IMR-90 (cell line): ENCODE results near the gene NDUFAF8. TPM values are rescaled to one million over a fixed set of nuclear protein-coding genes. Genes with fewer than 3 reads are reported as not detected.

Experiments used
- ATAC-seq: fragments of 200-7000 bp; cut with Tn5 transposase; 2 replicates; pipeline ENCODE4 v1.9.1; 2020; ENCODE audit warnings: low read depth, mild to moderate bottlenecking, moderate library complexity
- BruUV-seq: library from RNA; stranded (reverse); fragments of 400-500 nt; replicated peaks from 2 replicates; lab custom pipeline; 2021; lab: Mats Ljungman, UMichigan
- CTCF ChIA-PET: fragments of 300-600 bp; formaldehyde crosslinking; extraction: SDS; loops from one replicate; lab custom pipeline; 2021; ENCODE audit warnings: antibody characterized with exemption; lab: Yijun Ruan, JAX
- POLR2A ChIA-PET: fragments of 300-600 bp; sonication (Branson Sonifier 250); formaldehyde crosslinking; loops from one replicate; lab custom pipeline; 2022; ENCODE audit warnings: antibody characterized with exemption; ENCODE audit not compliant: unreplicated experiment; lab: Charles Lee
- DNase-seq: peaks from one replicate; pipeline ENCODE4 v3.0.0; 2013
- H2AFZ ChIP-seq: replicated peaks from 2 replicates; pipeline ENCODE3; 2013; ENCODE audit warnings: low read length, mild to moderate bottlenecking; ENCODE audit not compliant: poor library complexity
- H2AK5ac ChIP-seq: 2 replicates; pipeline ENCODE4 v1.6.1; 2013; ENCODE audit warnings: low read depth, low read length, inconsistent platforms
- H2AK9ac ChIP-seq: replicated peaks from 2 replicates; pipeline ENCODE3; 2013; ENCODE audit warnings: mild to moderate bottlenecking, low read depth, low read length, moderate library complexity; ENCODE audit not compliant: poor library complexity
- H2BK120ac ChIP-seq: 2 replicates; pipeline ENCODE4 v1.6.1; 2013; ENCODE audit warnings: low read depth, low read length, inconsistent platforms
- H2BK15ac ChIP-seq: 3 replicates; pipeline ENCODE4 v1.6.1; 2013; ENCODE audit warnings: low read depth, low read length, inconsistent platforms
- H2BK20ac ChIP-seq: 2 replicates; pipeline ENCODE4 v1.6.1; 2013; ENCODE audit warnings: low read depth, mild to moderate bottlenecking, inconsistent platforms, low read length, moderate library complexity
- H2BK5ac ChIP-seq: 2 replicates; pipeline ENCODE4 v1.6.1; 2013; ENCODE audit warnings: mild to moderate bottlenecking, low read depth, low read length, inconsistent platforms; ENCODE audit not compliant: poor library complexity, severe bottlenecking
- H3K14ac ChIP-seq: replicated peaks from 2 replicates; pipeline ENCODE4 v1.6.1; 2013; ENCODE audit warnings: low read depth, low read length, inconsistent platforms
- H3K18ac ChIP-seq: 2 replicates; pipeline ENCODE4 v1.6.1; 2013; ENCODE audit warnings: low read depth, low read length, control low read depth
- H3K23ac ChIP-seq: 2 replicates; pipeline ENCODE4 v1.6.1; 2013; ENCODE audit warnings: low read depth, low read length, inconsistent platforms
- H3K27ac ChIP-seq: 2 replicates; pipeline ENCODE4 v1.5.1; 2013; ENCODE audit warnings: mild to moderate bottlenecking, control low read depth, low read length; ENCODE audit not compliant: insufficient read depth
- H3K27me3 ChIP-seq: 2 replicates; pipeline ENCODE4 v1.6.1; 2013; ENCODE audit warnings: low read length; ENCODE audit not compliant: control insufficient read depth, insufficient read depth
- H3K36me3 ChIP-seq: 2 replicates; pipeline ENCODE4 v1.6.1; 2013; ENCODE audit warnings: low read length, mixed read lengths; ENCODE audit not compliant: control insufficient read depth, insufficient read depth
- H3K4ac ChIP-seq: 2 replicates; pipeline ENCODE4 v1.6.1; 2013; ENCODE audit warnings: low read depth, low read length, inconsistent platforms
- H3K4me1 ChIP-seq: 2 replicates; pipeline ENCODE4 v1.6.1; 2013; ENCODE audit warnings: low read length, mixed read lengths; ENCODE audit not compliant: control insufficient read depth, insufficient read depth
- H3K4me2 ChIP-seq: 2 replicates; pipeline ENCODE4 v1.6.1; 2013; ENCODE audit warnings: low read depth, mild to moderate bottlenecking, control low read depth, low read length, moderate library complexity
- H3K4me3 ChIP-seq: 2 replicates; pipeline ENCODE4 v1.5.1; 2013; ENCODE audit warnings: low read depth, mild to moderate bottlenecking, control low read depth, low read length, moderate library complexity; ENCODE audit not compliant: insufficient read depth
- H3K56ac ChIP-seq: 2 replicates; pipeline ENCODE4 v1.6.1; 2013; ENCODE audit warnings: low read length, inconsistent platforms; ENCODE audit not compliant: insufficient read depth; ENCODE audit errors: extremely low read depth
- H3K79me1 ChIP-seq, 2 experiments: 2 replicates each; pipeline ENCODE4 v1.6.1; 2013; ENCODE audit warnings: low read length in 2 of 2, inconsistent platforms in 1 of 2, low read depth in 1 of 2
- H3K9ac ChIP-seq: 2 replicates; pipeline ENCODE4 v1.6.1; 2013; ENCODE audit warnings: low read depth, low read length, control low read depth
- H3K9me1 ChIP-seq: 2 replicates; pipeline ENCODE4 v1.6.1; 2013; ENCODE audit warnings: low read length, inconsistent platforms; ENCODE audit not compliant: insufficient read depth
- H3K9me3 ChIP-seq: 2 replicates; pipeline ENCODE4 v1.6.1; 2013; ENCODE audit warnings: low read length; ENCODE audit not compliant: control insufficient read depth, insufficient read depth
- H4K20me1 ChIP-seq: 2 replicates; pipeline ENCODE4 v1.6.1; 2013; ENCODE audit warnings: low read length, inconsistent platforms; ENCODE audit not compliant: insufficient read depth
- H4K5ac ChIP-seq: 2 replicates; pipeline ENCODE4 v1.6.1; 2013; ENCODE audit warnings: mild to moderate bottlenecking, low read depth, low read length, control low read depth
- H4K8ac ChIP-seq, 2 experiments: 2 replicates each; pipeline ENCODE4 v1.6.1; 2013; ENCODE audit warnings: low read depth in 2 of 2, low read length in 2 of 2, control low read depth in 1 of 2, inconsistent platforms in 1 of 2
- H4K91ac ChIP-seq: 2 replicates; pipeline ENCODE4 v1.6.1; 2013; ENCODE audit warnings: low read depth, low read length, inconsistent platforms; ENCODE audit not compliant: insufficient read depth
- BHLHE40 ChIP-seq: fragments of 150-350 bp; IDR thresholded peaks from 2 replicates; pipeline ENCODE4 v1.6.1; 2016; ENCODE audit warnings: mild to moderate bottlenecking, low read depth, low read length
- CEBPB ChIP-seq: IDR thresholded peaks from 2 replicates; pipeline ENCODE4 v1.6.1; 2012; ENCODE audit warnings: low read depth, low read length, improper control_type of control experiment
- CHD1 ChIP-seq: IDR thresholded peaks from 2 replicates; pipeline ENCODE4 v1.6.1; 2012; ENCODE audit warnings: low read depth, low read length, improper control_type of control experiment
- FOS ChIP-seq: fragments of 150-350 bp; IDR thresholded peaks from 2 replicates; pipeline ENCODE4 v1.6.1; 2016; ENCODE audit warnings: low read depth, low read length
- MAFK ChIP-seq: IDR thresholded peaks from 2 replicates; pipeline ENCODE4 v1.6.1; 2012; ENCODE audit warnings: low read depth, low read length, improper control_type of control experiment
- MAZ ChIP-seq: IDR thresholded peaks from 2 replicates; pipeline ENCODE4 v1.6.1; 2012; ENCODE audit warnings: low read depth, mild to moderate bottlenecking, low read length, improper control_type of control experiment, moderate library complexity, borderline replicate concordance
- MXI1 ChIP-seq: IDR thresholded peaks from 2 replicates; pipeline ENCODE4 v1.6.1; 2012; ENCODE audit warnings: low read depth, mild to moderate bottlenecking, low read length, moderate library complexity, borderline replicate concordance
- NFE2L2 ChIP-seq: fragments of 150-350 bp; IDR thresholded peaks from 2 replicates; pipeline ENCODE4 v1.6.1; 2016; ENCODE audit warnings: low read depth, mild to moderate bottlenecking, low read length
- POLR2A ChIP-seq: IDR thresholded peaks from 2 replicates; pipeline ENCODE4 v1.6.1; 2012; ENCODE audit warnings: mild to moderate bottlenecking, low read depth, low read length
- RAD21 ChIP-seq: IDR thresholded peaks from 2 replicates; pipeline ENCODE4 v1.6.1; 2012; ENCODE audit warnings: low read length, improper control_type of control experiment
- RCOR1 ChIP-seq: IDR thresholded peaks from 2 replicates; pipeline ENCODE4 v1.6.1; 2012; ENCODE audit warnings: mild to moderate bottlenecking, low read length, improper control_type of control experiment; ENCODE audit not compliant: insufficient replicate concordance
- RFX5 ChIP-seq: IDR thresholded peaks from 2 replicates; pipeline ENCODE4 v1.8.0; 2012; ENCODE audit warnings: low read depth, mild to moderate bottlenecking, low read length, moderate library complexity
- SMC3 ChIP-seq: fragments of 150-350 bp; IDR thresholded peaks from 2 replicates; pipeline ENCODE4 v1.6.1; 2016; ENCODE audit warnings: low read depth, mild to moderate bottlenecking, antibody characterized with exemption, low read length, moderate library complexity
- WGBS, 2 experiments: methylation state at CpG; one replicate each; pipeline versions ENCODE4 v1.1.5 to v1.1.7; 2013; ENCODE audit warnings: missing lambda C conversion rate in 2 of 2; ENCODE audit not compliant: insufficient read length in 1 of 2; ENCODE audit errors: extremely low coverage in 2 of 2; 5-methylcytosine and 5-hydroxymethylcytosine counted together
- dilution Hi-C: fragments of 300-500 bp; cut with HindIII; formaldehyde crosslinking; loops from one replicate; pipeline ENCODE4 v1.14.3; 2018; ENCODE audit warnings: low sequenced_read_pairs; ENCODE audit not compliant: unreplicated experiment
- in situ Hi-C: fragments of 300-500 bp; cut with MboI; formaldehyde crosslinking; loops from 3 replicates; pipeline ENCODE4 v1.14.3; 2019; ENCODE audit warnings: low sequenced_read_pairs, inconsistent platforms, mixed read lengths
- intact Hi-C: fragments of 100-400 bp; cut with micrococcal nuclease; formaldehyde crosslinking; loops from 2 replicates; pipeline ENCODE4 v1.10.0; 2022
- polyA plus RNA-seq, 3 experiments: library from polyadenylated mRNA; depleted of rRNA; stranded (reverse); fragments of >200 nt; gene quantifications; 2 replicates each; pipeline ENCODE4 v1.2.3, GENCODE V29; 2012; ENCODE audit warnings: low replicate concordance in 1 of 3
- total RNA-seq: library from RNA; depleted of rRNA; stranded (reverse); fragments of >200 nt; gene quantifications from 2 replicates; pipeline ENCODE4 v1.2.3, GENCODE V29; 2012
- TF ChIP-seq, protein P1 (sequence below): fragments of 150-350 bp; IDR thresholded peaks from 2 replicates; pipeline ENCODE4 v1.6.1; 2017; ENCODE audit warnings: mild to moderate bottlenecking, antibody characterized with exemption, low read length, low read depth
- TF ChIP-seq, protein P2 (sequence below): fragments of 150-350 bp; IDR thresholded peaks from 2 replicates; pipeline ENCODE4 v1.6.1; 2016; ENCODE audit warnings: low read depth, mild to moderate bottlenecking, low read length, moderate library complexity, borderline replicate concordance
- TF ChIP-seq, protein P3 (sequence below): conservative IDR thresholded peaks from 2 replicates; pipeline ENCODE4 v1.5.1; 2012; ENCODE audit warnings: mild to moderate bottlenecking, low read depth, low read length, improper control_type of control experiment

NDUFAF8 gene
- total and polyA plus RNA-seq, 2 of the 4 experiments (the other 2 are of a cell fraction), result 11.1 to 65.0 TPM

DNA sequence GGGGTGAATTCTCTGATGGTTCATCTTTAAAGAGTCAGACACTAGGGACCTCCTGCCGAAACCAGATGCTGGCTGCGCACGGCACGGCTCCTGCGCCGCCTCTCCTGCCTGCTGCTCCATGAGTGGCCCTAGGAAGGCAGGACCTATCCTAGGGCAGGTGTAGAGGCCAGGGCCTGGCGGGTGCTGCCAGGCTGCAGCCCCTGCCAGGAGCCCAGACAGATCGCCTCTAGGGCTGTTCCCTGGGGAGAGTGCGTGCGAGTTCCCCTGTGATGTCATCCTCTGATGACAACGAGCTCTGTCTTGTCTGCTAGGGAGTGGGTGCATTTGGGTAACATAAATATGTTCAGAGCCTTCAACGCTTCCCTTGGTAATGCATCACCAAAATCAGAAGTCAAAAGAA lies 32.1 kb downstream of the NDUFAF8 start:
- H3K79me1 ChIP-seq, result peaks cover 0 to 16% of the 10 kb centered on the region in 2 experiments; a peak in 3 of 4 replicates
- H3K4me3 ChIP-seq, result no peak overlapping the region
- H3K36me3 ChIP-seq, result peaks cover 65% of the 10 kb centered on the region
- intact Hi-C loops, result no loop called here
- no peak overlapping the region for H2BK120ac ChIP-seq
- WGBS, 2 experiments, result 100% methylated on average over 1 of the region's 12 CpGs; no CpG with 5 or more reads in 1 of the 2 experiments
- H2BK20ac ChIP-seq, result no peak overlapping the region
- H3K9me1 ChIP-seq, result peaks cover 5% of the 10 kb centered on the region; the same call in 1 of the 2 replicates
- no peak overlapping the region for H4K91ac ChIP-seq
- H4K20me1 ChIP-seq, result no peaks in the 10 kb centered on the region
- in situ Hi-C loops, result no loop called here
- H3K4me1 ChIP-seq, result no peaks in the 10 kb centered on the region
- no peak overlapping the region for H3K23ac ChIP-seq
- no peak overlapping the region for H4K5ac ChIP-seq
- H3K18ac ChIP-seq, result no peak overlapping the region
- ChIA-PET CTCF (no interaction called here), POLR2A (no interaction called here)
- H3K9ac ChIP-seq, result no peak overlapping the region
- no peak overlapping the region for H3K14ac ChIP-seq
- no peak overlapping the region for H3K4me2 ChIP-seq
- dilution Hi-C loops, result no loop called here
- no peak overlapping the region for H4K8ac ChIP-seq
- no peak overlapping the region for H2AFZ ChIP-seq
- no peak for ATAC-seq
- no peak for DNase-seq
- no TSS peak for BruUV-seq
- H2AK5ac ChIP-seq, result no peak overlapping the region
- no peaks in the 10 kb centered on the region for H3K27me3 ChIP-seq
- TF ChIP-seq RFX5 (no peak), POLR2A (no peak), RCOR1 (no peak), MXI1 (no peak), BHLHE40 (no peak), SMC3 (no peak), NFE2L2 (no peak), MAFK (no peak), RAD21 (no peak), MAZ (no peak), CHD1 (no peak), FOS (no peak), CEBPB (no peak)
- TF ChIP-seq, protein P1, sequence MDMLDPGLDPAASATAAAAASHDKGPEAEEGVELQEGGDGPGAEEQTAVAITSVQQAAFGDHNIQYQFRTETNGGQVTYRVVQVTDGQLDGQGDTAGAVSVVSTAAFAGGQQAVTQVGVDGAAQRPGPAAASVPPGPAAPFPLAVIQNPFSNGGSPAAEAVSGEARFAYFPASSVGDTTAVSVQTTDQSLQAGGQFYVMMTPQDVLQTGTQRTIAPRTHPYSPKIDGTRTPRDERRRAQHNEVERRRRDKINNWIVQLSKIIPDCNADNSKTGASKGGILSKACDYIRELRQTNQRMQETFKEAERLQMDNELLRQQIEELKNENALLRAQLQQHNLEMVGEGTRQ, result no peak
- TF ChIP-seq, protein P2, sequence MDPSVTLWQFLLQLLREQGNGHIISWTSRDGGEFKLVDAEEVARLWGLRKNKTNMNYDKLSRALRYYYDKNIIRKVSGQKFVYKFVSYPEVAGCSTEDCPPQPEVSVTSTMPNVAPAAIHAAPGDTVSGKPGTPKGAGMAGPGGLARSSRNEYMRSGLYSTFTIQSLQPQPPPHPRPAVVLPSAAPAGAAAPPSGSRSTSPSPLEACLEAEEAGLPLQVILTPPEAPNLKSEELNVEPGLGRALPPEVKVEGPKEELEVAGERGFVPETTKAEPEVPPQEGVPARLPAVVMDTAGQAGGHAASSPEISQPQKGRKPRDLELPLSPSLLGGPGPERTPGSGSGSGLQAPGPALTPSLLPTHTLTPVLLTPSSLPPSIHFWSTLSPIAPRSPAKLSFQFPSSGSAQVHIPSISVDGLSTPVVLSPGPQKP, result no peak
- TF ChIP-seq, protein P3, sequence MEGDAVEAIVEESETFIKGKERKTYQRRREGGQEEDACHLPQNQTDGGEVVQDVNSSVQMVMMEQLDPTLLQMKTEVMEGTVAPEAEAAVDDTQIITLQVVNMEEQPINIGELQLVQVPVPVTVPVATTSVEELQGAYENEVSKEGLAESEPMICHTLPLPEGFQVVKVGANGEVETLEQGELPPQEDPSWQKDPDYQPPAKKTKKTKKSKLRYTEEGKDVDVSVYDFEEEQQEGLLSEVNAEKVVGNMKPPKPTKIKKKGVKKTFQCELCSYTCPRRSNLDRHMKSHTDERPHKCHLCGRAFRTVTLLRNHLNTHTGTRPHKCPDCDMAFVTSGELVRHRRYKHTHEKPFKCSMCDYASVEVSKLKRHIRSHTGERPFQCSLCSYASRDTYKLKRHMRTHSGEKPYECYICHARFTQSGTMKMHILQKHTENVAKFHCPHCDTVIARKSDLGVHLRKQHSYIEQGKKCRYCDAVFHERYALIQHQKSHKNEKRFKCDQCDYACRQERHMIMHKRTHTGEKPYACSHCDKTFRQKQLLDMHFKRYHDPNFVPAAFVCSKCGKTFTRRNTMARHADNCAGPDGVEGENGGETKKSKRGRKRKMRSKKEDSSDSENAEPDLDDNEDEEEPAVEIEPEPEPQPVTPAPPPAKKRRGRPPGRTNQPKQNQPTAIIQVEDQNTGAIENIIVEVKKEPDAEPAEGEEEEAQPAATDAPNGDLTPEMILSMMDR, result no peak
- H3K4ac ChIP-seq, result no peak overlapping the region
- H2BK15ac ChIP-seq, result no peak overlapping the region
- H2AK9ac ChIP-seq, result no peak overlapping the region
- no peak overlapping the region for H3K56ac ChIP-seq
- no peak overlapping the region for H3K27ac ChIP-seq
- no peak overlapping the region for H2BK5ac ChIP-seq
- H3K9me3 ChIP-seq, result no peaks in the 10 kb centered on the region
